GM12864 (cell line): ENCODE data around the gene ACKR4.
"Not testable (repeated sequence)": the region's sequence is repeated elsewhere in the genome, so short reads cannot be mapped to it uniquely, and the experiment has no call there.

Experiments used
- DNase-seq: peaks from one replicate; pipeline ENCODE4 v3.0.0-alpha.2; 2011; ENCODE audit warnings: low read depth
- H3K4me3 ChIP-seq: 2 replicates; pipeline ENCODE4 v1.5.1; 2011; ENCODE audit warnings: mild to moderate bottlenecking, low read depth, low read length, control low read depth
- TF ChIP-seq, protein P1 (sequence below): IDR thresholded peaks from 2 replicates; pipeline ENCODE4 v1.5.1; 2011; ENCODE audit warnings: low read depth, mild to moderate bottlenecking, moderate library complexity, low read length, control low read depth, inconsistent platforms; ENCODE audit errors: missing control alignments

Gene ACKR4

DNA sequence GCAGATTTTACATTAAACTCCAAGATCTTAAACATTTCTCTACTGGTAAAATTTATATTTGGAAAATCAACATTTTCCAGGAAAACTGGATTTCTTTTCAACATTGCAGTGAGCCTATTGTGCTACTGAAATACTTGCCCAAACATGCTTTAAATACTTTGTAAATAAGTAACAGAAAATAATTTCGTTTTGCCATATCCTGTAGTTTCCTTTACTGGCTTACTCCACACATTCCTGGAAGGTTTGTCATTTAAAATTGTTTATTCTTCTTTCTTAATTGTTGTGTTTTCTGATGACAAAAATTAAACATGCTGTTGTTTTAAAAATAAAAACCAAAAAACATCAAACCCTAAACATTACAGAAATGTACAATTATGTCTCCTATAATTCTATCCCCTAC, 40.5 kb downstream of the ACKR4 start:
- H3K4me3 ChIP-seq, result no peak overlapping the region
- TF ChIP-seq, protein P1, sequence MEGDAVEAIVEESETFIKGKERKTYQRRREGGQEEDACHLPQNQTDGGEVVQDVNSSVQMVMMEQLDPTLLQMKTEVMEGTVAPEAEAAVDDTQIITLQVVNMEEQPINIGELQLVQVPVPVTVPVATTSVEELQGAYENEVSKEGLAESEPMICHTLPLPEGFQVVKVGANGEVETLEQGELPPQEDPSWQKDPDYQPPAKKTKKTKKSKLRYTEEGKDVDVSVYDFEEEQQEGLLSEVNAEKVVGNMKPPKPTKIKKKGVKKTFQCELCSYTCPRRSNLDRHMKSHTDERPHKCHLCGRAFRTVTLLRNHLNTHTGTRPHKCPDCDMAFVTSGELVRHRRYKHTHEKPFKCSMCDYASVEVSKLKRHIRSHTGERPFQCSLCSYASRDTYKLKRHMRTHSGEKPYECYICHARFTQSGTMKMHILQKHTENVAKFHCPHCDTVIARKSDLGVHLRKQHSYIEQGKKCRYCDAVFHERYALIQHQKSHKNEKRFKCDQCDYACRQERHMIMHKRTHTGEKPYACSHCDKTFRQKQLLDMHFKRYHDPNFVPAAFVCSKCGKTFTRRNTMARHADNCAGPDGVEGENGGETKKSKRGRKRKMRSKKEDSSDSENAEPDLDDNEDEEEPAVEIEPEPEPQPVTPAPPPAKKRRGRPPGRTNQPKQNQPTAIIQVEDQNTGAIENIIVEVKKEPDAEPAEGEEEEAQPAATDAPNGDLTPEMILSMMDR, result no peak
- DNase-seq, result no peak

DNA sequence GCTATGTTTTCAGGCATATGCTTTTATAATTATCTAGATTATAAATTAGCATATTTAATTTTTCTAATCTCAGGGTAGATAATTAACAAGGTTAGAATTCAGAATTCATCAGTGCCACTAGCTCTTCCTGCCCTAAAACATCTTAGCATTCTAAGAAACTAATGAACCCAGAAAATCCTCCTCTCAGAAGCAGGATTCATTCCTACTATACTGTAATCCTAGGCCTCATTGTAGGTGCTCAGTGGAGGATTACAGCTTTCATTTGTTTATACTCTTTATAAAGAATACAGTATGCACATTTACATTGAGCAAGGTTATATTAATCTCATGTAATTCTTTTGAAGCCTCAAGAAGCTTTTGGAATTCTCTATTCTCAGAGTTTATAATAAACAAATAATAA, 41.6 kb downstream of the ACKR4 start:
- no peak for DNase-seq
- TF ChIP-seq, protein P1, result no peak
- H3K4me3 ChIP-seq, result no peak overlapping the region

- H3K4me3 ChIP-seq, DNase-seq: not testable (repeated sequence)
These were observed 44.4 kb downstream of the ACKR4 start for GRCh38 chr3:132641427-132641826.

DNA sequence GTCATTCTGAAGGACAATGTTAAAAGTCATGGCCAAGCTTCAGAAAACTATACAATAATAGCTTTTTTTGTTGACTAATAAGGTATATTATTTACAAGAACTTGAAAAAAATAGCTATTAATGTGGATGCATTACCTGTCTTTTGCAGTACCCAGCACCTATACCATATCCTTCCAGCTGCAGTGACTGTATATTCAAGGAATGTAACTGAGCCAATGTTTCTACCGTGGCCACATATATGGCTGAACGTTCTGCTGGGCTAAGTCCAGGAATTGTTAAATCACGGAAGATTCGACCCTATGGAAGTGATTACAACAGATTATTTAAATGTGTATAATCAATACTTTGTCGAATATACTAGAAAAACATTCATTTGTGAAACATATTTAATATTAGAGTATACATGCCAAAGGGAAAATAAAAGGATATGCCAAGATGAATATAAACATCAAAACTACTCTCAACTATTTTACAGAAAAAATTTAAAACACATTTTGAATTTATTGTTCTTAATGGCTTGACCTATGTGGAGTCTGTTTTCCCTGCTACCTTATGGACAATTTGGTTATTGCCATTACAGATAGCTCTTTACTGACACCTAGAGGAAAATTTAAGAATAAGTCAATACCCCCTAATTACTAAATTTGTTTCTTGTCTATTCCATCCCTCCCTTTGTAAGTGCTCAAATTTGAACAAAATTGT, 44.9 kb downstream of the ACKR4 start:
- no peak for DNase-seq
- TF ChIP-seq, protein P1, result peak; percentile 53

GRCh38 chr3:132642539-132642847, 45.4 kb downstream of the ACKR4 start:
- no peak overlapping the region for H3K4me3 ChIP-seq
- TF ChIP-seq, protein P1, result no peak
- no peak for DNase-seq

More for the DNA sequence above, 44.9 kb downstream of the ACKR4 start:
- H3K4me3 ChIP-seq, result no peak overlapping the region

DNA sequence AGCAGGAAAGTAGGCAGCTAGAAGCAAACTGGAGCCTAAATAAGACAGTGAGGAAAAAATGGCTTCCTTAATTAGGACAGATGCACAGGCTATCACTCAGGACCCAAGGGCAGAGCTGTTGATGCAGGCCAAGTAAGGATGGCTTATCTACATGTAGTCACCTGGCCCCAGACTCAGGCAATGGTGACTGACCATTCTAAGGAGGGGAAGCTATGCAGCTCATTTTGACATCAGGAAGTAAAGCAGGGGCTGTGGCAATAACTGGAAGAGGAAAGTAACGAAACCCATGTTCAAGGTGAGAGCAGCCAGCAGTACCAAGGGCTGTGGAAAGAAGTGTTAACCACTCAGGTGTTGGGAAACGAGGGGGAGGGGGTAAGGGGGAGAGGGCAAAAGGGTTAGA, 46.3 kb downstream of the ACKR4 start:
- no peak for DNase-seq
- TF ChIP-seq, protein P1, result no peak
- H3K4me3 ChIP-seq, result no peak overlapping the region

- TF ChIP-seq, protein P1, result no peak
- no peak for DNase-seq
- H3K4me3 ChIP-seq, result no peak overlapping the region
These were observed 48.0 kb downstream of the ACKR4 start for GRCh38 chr3:132645058-132645457.
